SKM-1 (cell line): ENCODE results near the gene BPIFB6.

ENCODE experiments used
- DNase-seq: peaks from one replicate; lab custom pipeline; 2025; ENCODE audit not compliant: unreplicated experiment; lab: John Stamatoyannopoulos, UW

BPIFB6 gene

GRCh38 chr20:33031531-33031930, at the start of gene BPIFB6:
TSS of gene BPIFB6 (plus strand) at chr20:33031648. CDS start at chr20:33031648, 0 bp downstream.
- no peak for DNase-seq

- DNase-seq = no peak
Measured at GRCh38 chr20:32982617-32983458, 48.6 kb upstream of the BPIFB6 start.

GRCh38 chr20:32983459-32984112, 47.9 kb upstream of the BPIFB6 start:
- DNase-seq = no peak

- no peak for DNase-seq
Measured at GRCh38 chr20:32984196-32984595, 47.3 kb upstream of the BPIFB6 start.

- DNase-seq = no peak
Measured at GRCh38 chr20:32984631-32985354, 46.7 kb upstream of the BPIFB6 start.

GRCh38 chr20:32985596-32985995, 45.9 kb upstream of the BPIFB6 start:
- no peak for DNase-seq

GRCh38 chr20:32986331-32986966, 45.0 kb upstream of the BPIFB6 start:
- no peak for DNase-seq

GRCh38 chr20:32987044-32987825, 44.2 kb upstream of the BPIFB6 start:
- no peak for DNase-seq

- DNase-seq = no peak
Measured at GRCh38 chr20:32988008-32988407, 43.4 kb upstream of the BPIFB6 start.

- DNase-seq = no peak
Measured at GRCh38 chr20:32989507-32990283, 41.8 kb upstream of the BPIFB6 start.

GRCh38 chr20:32990426-32990825, 41.0 kb upstream of the BPIFB6 start:
- no peak for DNase-seq

- no peak for DNase-seq
Measured at GRCh38 chr20:32991383-32991782, 40.1 kb upstream of the BPIFB6 start.

- no peak for DNase-seq
Measured at GRCh38 chr20:32991792-32992641, 39.4 kb upstream of the BPIFB6 start.

- DNase-seq = no peak
Measured at GRCh38 chr20:32993496-32994050, 37.9 kb upstream of the BPIFB6 start.

GRCh38 chr20:32995802-32996201, 35.6 kb upstream of the BPIFB6 start:
- no peak for DNase-seq

GRCh38 chr20:32997431-32997830, 34.0 kb upstream of the BPIFB6 start:
- no peak for DNase-seq

- peak; percentile 66 for DNase-seq
Measured at GRCh38 chr20:32999603-33000250, 31.7 kb upstream of the BPIFB6 start.
